Stimulated activated CD4-positive, alpha-beta T cell treated with anti-CD3 and anti-CD28 coated beads, Interleukin-4, amount 100 ng/mL, for 4 hours (primary cell): ENCODE results near the gene BMP15.

Experiments used
- DNase-seq, 2 experiments: peaks; one replicate each; pipeline ENCODE4 v3.0.0-alpha.2; 2020

Gene BMP15

DNA sequence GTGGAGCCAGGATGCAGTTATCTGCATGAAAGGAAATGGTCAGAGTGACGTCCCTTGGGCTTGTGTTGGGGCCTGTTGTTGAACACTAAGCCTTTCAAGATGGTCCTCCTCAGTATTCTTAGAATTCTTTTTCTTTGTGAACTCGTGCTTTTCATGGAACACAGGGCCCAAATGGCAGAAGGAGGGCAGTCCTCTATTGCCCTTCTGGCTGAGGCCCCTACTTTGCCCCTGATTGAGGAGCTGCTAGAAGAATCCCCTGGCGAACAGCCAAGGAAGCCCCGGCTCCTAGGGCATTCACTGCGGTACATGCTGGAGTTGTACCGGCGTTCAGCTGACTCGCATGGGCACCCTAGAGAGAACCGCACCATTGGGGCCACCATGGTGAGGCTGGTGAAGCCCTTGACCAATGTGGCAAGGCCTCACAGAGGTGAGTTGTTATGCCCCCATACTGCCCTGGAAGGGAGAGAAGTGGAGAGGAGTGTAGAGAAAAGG, at the start of gene BMP15:
TSS of gene BMP15 (plus strand) at position 51 of the 492 bp plus-strand sequence. CDS start at position 100, 49 bp downstream.
- DNase-seq = no peak

DNA sequence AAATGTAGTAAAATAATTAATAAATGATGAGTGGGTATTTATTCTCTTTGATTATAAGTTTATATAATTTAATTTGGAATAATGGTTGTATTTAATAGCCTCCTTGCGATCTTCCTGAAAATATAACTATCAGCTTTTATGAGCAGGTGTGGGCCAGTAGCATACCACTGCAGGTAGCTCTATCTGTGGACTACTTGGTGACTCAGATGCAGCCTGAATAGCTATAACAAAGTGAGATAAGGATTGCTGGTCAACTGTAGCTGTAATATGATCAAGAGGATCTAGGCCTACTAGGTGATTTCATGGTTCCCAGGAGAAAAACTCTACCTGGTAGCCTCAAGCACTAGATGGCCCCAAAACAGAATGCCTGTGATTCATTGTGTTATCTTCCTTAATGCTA, 47.1 kb upstream of the BMP15 start:
- DNase-seq = no peak

DNA sequence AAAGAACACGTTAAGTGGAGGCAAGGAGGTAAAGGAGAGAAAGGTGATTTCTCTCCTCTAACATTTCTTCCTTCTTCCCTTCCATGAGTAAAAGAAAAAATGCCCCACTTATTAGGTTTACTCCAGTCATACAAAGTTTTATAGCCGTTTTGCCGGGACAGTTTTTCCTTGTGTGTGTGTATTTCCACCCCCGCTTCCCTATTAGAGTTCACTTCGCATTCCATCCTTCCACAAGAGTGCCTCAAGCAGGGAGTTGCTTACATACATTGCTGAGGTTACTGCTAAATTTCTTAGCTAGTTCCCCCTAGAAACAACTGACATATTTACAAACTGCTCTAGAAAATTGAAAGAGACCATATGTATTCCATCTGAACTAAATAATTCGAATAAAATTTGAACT, 45.2 kb upstream of the BMP15 start:
- DNase-seq = no peak

- no peak for DNase-seq
These were observed 38.5 kb upstream of the BMP15 start for GRCh38 chrX:50871922-50872453.

GRCh38 chrX:50874876-50875275, 35.7 kb upstream of the BMP15 start:
- no peak for DNase-seq

- DNase-seq = no peak
These were observed 34.0 kb upstream of the BMP15 start for GRCh38 chrX:50876551-50876950.

GRCh38 chrX:50877310-50877709, 33.2 kb upstream of the BMP15 start:
- no peak for DNase-seq

GRCh38 chrX:50881028-50881427, 29.5 kb upstream of the BMP15 start:
- no peak for DNase-seq

- DNase-seq = no peak
These were observed 21.7 kb upstream of the BMP15 start for GRCh38 chrX:50888884-50889283.

DNA sequence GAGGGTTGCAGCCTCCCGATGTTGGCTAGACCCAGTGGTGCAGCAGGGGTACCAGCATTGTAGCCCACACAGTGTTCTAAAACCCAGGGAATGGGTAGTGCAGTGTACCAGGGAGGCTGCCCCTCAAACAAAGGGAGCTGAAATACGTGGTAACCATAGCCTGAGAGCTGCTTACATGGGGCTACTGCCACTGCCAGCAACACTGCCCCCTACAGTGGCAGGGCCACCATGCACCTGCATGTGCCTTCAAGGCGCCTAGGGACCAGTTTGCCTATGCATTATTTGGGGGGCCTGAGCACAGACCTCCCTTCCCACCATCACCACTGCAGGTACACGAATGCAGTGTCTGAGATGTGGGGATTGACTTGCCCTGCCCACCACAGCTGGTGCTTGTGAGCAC, 21.0 kb upstream of the BMP15 start:
- DNase-seq = no peak

DNA sequence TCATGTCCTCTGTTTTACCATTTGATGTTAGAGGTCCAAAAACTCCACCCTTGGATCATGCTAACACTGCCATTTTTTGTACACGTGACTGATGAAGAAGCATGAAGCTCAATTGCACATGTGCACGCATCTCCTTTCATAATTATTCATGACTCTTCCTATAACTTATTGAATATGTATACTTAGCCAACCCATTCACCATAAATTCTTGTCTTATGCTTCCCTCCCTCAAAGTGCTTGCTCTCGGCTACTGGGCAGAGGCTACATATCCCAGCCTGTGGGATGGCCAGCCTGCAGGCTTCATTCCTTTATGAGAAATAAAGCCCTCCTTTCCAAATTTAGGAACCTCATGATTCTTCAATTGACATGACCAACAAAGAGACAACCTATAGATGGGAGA, 17.5 kb upstream of the BMP15 start:
- no peak for DNase-seq

DNA sequence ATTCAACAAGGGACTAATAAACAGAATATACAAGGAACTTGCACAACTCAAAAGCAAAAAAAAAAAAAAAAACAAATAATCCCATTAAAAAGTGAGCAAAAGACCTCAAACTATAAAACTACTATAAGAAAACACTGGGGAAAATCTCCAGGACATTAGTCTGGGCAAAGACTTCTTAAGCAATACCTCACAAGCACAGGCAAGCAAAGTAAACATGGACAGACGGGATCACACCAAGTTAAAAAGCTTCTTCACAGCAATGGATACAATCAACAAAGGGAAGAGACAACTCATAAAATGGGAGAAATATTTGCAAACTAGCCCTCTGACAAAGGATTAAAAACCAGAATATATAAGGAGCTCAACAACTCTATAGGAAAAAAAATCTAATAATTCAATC, 17.1 kb upstream of the BMP15 start:
- no peak for DNase-seq

DNA sequence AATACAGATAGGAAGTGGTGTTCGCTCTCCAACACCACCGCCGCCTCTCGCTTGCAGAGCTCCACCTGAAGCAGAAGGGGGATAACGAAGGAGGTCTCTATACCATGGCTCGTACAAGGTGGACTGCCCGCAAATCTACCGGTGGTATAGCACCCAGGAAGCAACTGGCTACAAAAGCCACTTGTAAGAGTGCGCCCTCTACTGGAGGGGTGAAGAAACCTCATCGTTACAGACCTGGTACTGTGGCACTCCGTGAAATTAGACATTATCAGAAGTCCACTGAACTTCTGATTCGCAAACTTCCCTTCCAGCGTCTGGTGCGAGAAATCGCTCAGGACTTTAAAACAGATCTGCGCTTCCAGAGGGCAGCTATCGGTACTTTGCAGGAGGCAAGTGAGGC, 5.2 kb upstream of the BMP15 start:
- no peak for DNase-seq

DNA sequence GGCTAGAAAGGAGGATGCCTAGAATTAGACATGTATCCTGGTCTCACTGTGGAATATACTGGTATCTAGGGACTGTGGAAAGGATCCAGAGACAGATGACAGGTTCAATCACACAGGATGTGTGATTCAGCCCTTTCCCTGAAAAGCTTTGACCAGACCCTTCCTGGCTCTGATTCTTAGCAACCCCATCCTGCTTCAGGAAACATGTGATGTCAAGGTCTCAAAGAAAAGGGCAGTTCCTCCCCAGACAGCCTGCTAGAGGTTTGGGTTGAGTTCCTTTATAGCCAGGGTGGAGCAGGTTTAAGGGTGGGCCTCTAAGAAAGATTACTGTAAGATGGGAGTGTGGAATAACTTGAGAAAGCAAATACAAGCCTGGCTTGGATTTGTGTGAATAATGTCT, 3.0 kb downstream of the BMP15 start:
- DNase-seq = no peak

GRCh38 chrX:50920132-50920531, 9.6 kb downstream of the BMP15 start:
- no peak for DNase-seq

GRCh38 chrX:50927127-50927526, 16.6 kb downstream of the BMP15 start:
- no peak for DNase-seq

DNA sequence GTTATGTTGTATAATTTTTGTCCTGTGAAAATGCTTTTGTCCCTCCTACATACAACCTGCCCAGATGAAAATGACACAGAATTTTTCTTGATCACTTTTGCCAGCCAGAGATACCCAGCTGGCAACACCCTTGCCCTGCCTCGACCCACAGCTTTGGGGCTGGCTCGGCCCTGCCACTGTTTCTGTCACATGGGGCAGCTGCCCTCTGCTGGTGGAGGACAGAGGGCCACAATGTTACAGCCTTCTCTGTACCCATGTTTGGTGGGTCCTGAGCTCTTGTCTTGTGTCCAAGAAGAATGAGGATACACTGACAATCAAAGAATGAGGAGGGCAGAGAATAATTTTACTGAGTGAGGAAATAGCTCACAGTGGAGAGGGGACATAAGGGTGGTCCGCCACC, 31.1 kb downstream of the BMP15 start:
- DNase-seq = peak in 1 of 2 experiments; percentile 0

DNA sequence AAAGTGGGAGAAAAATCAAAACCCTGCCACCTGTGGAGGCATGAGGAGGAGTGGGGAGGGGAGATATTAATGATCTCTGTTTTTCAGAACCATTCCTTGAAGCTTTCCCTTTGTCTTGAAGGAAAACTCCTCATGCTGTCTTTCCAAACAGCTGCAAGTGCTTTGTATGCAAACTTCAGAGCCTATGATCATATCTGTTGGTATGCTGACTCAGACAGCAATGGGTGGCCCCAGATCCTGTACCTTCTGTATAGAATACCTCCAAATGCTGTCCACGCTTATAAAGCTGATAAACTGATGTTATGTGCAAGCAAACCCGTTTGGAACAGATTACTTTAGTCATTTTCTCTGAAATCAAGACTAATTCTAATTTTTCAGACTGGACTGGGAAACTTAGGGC, 31.9 kb downstream of the BMP15 start:
- DNase-seq = no peak

DNA sequence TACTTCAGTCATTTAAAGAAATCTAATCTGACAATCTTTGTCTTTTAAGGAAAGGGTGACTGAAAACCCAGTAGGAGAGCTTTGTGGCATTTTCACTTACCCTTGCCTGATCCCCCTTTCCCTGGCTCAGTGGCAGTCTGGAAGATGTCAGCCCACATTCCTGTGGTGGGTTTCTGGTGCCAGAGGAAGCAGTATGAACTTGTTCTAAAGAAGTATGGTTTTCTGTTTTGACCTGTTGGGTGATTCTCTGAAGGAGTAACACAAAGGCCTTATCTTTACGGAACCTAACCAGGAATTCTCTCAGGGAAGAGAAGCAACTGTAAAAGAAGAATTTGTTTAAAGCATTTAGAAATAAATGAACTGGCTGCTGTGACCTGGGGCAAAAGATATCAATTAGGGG, 41.9 kb downstream of the BMP15 start:
- DNase-seq = no peak

DNA sequence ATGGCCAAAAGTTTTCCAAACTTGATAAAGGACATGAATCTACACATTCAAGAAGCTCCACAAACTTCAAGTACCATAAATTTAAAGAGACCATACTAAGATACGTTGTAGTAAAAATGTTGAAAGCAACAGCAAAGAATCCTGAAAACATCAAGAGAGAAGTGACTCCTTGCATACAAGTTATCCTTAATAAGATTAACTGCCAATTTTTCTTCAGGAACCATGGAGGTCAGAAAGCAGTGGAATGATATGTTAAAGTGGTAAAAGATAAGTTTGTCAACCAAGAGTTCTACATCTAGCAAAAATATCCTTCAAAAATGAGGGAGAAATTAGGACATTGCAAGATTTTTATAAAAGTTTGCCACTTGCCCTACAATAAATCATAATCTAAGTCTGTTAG, 43.3 kb downstream of the BMP15 start:
- DNase-seq = no peak

- no peak for DNase-seq
These were observed 51.6 kb downstream of the BMP15 start for GRCh38 chrX:50962156-50962555.

DNA sequence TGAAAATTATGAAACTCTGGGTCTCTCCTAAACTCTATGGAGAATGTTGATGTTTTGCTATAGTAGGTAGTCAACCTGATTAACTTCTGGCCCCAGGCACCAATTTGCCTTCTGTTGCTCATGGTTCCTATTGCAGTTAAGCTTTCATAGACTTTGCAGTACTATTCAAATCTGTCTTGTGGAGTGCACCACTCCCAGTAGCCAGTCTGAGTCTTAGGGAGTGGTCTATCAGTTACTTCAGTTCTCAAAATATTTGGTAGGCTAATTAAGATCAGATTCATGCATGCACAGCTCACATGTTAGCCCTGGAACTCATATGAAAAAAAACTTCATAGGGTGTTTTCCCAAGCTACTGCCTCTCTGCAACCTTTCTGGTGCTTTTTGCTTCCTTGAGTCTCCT, 53.3 kb downstream of the BMP15 start:
- DNase-seq = no peak
